ENCODE measurements around the gene IYD. TPM values are rescaled to one million over a fixed set of nuclear protein-coding genes. Genes with fewer than 3 reads are reported as not detected.
A peak's percentile ranks its signal among the peaks of the same experiment; 100 is the strongest.

The IYD gene
- total and polyA plus RNA-seq, 7 experiments from 2014 or later: not detected

DNA sequence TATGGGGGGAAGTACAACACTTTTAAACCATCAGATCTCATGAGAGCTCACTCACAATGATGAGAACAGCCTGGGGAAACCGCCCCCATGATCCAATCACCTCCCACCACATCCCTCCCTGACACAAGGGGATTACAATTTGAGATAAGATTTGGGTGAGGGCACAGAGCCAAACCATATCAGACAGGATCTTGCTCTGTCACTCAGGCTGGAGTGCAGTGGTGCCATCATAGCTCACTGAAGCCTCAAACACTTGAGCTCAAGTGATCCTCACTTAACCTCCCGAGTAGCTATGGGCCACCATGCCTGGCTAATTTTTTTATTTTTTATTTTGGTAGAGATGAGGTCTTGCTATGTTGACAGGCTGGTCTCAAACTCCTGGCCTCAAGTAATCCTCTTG is 5.1 kb upstream of the IYD start:
- POLR2A ChIA-PET: no interaction called here
- intact Hi-C loops (cut with micrococcal nuclease): no loop called here
- ATAC-seq (peak; percentile 46), DNase-seq (no peak)
- Mint-ChIP-seq H3K36me3 (no peaks in the 10 kb centered on the region), H3K27ac (no peak overlapping the region), H3K4me1 (no peaks in the 10 kb centered on the region), H3K27me3 (peaks cover 0 to 12% (median 6%) of the 10 kb centered on the region in 5 donors), H3K4me3 (no peak overlapping the region), H3K9me3 (no peaks in the 10 kb centered on the region)
- no peaks in the 10 kb centered on the region for H3K9me3 ChIP-seq (ENCODE audit: control insufficient read depth in 2 of 3, low read length in 3 of 3)
- no peak overlapping the region for H3K27ac ChIP-seq (ENCODE audit: low read depth, low read length)
- H3K36me3 ChIP-seq (ENCODE audit: control insufficient read depth in 2 of 3, insufficient read depth in 3 of 3, low read length in 3 of 3): no peaks in the 10 kb centered on the region
- no peaks in the 10 kb centered on the region for H3K27me3 ChIP-seq (ENCODE audit: control insufficient read depth in 2 of 2, insufficient read depth in 2 of 2, low read length in 2 of 2)
- no peak overlapping the region for H3K4me3 ChIP-seq (ENCODE audit: low read length)
- no peaks in the 10 kb centered on the region for H3K4me1 ChIP-seq (ENCODE audit: control insufficient read depth in 2 of 2, insufficient read depth in 2 of 2, low read length in 2 of 2)
- CTCF ChIA-PET: no interaction called here

DNA sequence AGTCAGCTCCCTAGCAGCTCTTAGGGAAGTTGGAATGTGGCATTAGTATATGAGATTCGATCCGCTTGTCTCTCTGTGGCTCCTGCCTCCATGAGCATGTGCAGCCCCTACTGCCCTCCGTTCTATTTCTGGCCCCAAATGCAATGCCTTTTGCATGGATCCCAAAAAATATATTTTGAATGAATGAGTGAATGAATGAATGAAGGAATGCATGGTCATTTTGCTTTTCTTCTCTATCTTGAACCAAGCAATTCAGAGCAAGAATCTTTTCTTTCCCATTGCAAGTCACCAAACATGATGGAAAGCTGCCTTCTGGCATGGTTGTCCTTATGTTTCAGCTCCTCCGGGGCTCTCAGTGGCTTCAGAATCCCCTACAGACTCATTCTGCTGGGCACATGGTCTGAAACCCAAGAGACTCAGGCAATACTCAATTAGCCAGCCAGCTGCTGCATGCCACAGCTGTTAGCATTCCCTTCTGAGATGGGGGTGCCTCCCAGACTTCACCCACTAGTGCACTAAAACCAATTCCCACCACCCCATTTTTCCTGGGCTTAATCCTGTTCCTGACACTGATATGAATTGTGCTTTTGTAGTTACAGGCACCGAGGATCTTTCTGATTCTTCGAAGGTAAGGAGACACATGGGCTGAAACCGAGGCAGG is 2.6 kb upstream of the IYD start:
- Mint-ChIP-seq H3K9me3 (no peaks in the 10 kb centered on the region), H3K4me3 (no peak overlapping the region), H3K36me3 (no peaks in the 10 kb centered on the region), H3K27ac (no peak overlapping the region), H3K4me1 (no peaks in the 10 kb centered on the region), H3K27me3 (peaks cover 0 to 10% (median 3%) of the 10 kb centered on the region in 5 donors)
- POLR2A ChIA-PET: no interaction called here
- no peaks in the 10 kb centered on the region for H3K36me3 ChIP-seq (ENCODE audit: control insufficient read depth in 2 of 3, insufficient read depth in 3 of 3, low read length in 3 of 3)
- intact Hi-C loops (cut with micrococcal nuclease): no loop called here
- H3K27ac ChIP-seq (ENCODE audit: low read depth, low read length): no peak overlapping the region
- CTCF ChIA-PET: no interaction called here
- H3K27me3 ChIP-seq (ENCODE audit: control insufficient read depth in 2 of 2, insufficient read depth in 2 of 2, low read length in 2 of 2): no peaks in the 10 kb centered on the region
- ATAC-seq: no peak
- H3K4me3 ChIP-seq (ENCODE audit: low read length): no peak overlapping the region
- no peaks in the 10 kb centered on the region for H3K4me1 ChIP-seq (ENCODE audit: control insufficient read depth in 2 of 2, insufficient read depth in 2 of 2, low read length in 2 of 2)
- DNase-seq: no peak
- H3K9me3 ChIP-seq (ENCODE audit: control insufficient read depth in 2 of 3, low read length in 3 of 3): no peaks in the 10 kb centered on the region

DNA sequence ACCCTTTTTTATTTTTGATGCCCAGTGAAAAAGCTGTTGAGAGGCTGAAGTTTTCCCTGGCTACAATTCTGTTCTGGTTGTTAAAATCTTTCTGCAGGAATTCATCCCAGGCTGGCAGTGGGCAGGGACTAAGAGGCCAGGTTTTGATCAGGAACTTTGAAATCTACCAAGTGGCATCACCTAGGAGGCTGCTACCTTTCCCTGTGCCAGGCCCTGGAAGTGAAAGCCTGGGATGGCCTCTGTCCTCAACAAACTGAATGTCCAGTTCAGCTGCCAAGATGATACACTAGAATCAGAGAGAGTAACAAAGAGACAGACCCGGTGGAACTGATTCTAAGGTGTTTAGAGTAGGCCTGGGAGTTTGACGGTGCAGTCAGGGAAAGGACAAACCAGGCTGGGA is 596 bp downstream of the IYD start:
- no peaks in the 10 kb centered on the region for H3K36me3 Mint-ChIP-seq

DNA sequence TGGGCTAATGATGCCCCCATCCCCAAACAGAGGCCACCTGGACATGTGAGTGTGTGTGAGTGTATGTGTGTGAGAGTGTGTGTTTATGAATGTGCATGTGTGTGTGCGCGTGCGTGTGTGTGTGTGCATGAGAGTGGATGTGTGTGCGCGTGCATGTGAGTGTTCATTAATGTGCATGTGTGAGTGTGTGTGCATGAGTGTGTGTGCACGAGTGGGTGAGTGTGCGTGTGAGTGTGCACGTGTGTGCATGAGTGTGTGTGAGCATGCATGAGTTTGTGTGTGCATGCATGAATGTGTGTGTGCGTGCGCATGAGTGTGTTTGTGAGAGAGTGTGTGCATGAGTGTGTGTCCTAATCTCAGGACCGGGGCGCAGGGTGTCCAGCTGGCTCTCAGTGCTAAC is 1.3 kb downstream of the IYD start:
- Mint-ChIP-seq H3K36me3 (no peaks in the 10 kb centered on the region), H3K9me3 (peaks cover 0 to 4% (median 0%) of the 10 kb centered on the region in 11 donors), H3K4me3 (no peak overlapping the region), H3K27me3 (peaks cover 7 to 11% (median 8%) of the 10 kb centered on the region in 5 donors), H3K4me1 (no peaks in the 10 kb centered on the region), H3K27ac (no peak overlapping the region)
- Histone ChIP-seq H3K9me3 (ENCODE audit: control insufficient read depth in 2 of 3, low read length in 3 of 3) (no peaks in the 10 kb centered on the region), H3K4me1 (ENCODE audit: control insufficient read depth in 2 of 2, insufficient read depth in 2 of 2, low read length in 2 of 2) (no peaks in the 10 kb centered on the region), H3K27ac (ENCODE audit: low read depth, low read length) (no peak overlapping the region), H3K4me3 (ENCODE audit: low read length) (no peak overlapping the region), H3K27me3 (ENCODE audit: control insufficient read depth in 2 of 2, insufficient read depth in 2 of 2, low read length in 2 of 2) (no peaks in the 10 kb centered on the region), H3K36me3 (ENCODE audit: control insufficient read depth in 2 of 3, insufficient read depth in 3 of 3, low read length in 3 of 3) (no peaks in the 10 kb centered on the region)
- intact Hi-C loops (cut with micrococcal nuclease): no loop called here
- POLR2A ChIA-PET: no interaction called here
- DNase-seq (no peak), ATAC-seq (no peak)
- CTCF ChIA-PET: no interaction called here

More for the DNA sequence above, 596 bp downstream of the IYD start:
- H3K9me3 Mint-ChIP-seq: peaks cover 0 to 4% (median 0%) of the 10 kb centered on the region in 11 donors
- H3K4me1 ChIP-seq (ENCODE audit: control insufficient read depth in 2 of 2, insufficient read depth in 2 of 2, low read length in 2 of 2): no peaks in the 10 kb centered on the region
- no peak for DNase-seq
- no peak overlapping the region for H3K4me3 Mint-ChIP-seq
- ChIA-PET CTCF (no interaction called here), POLR2A (no interaction called here)
- peaks cover 4 to 8% (median 8%) of the 10 kb centered on the region in 5 donors for H3K27me3 Mint-ChIP-seq
- no peaks in the 10 kb centered on the region for H3K9me3 ChIP-seq (ENCODE audit: control insufficient read depth in 2 of 3, low read length in 3 of 3)
- H3K4me3 ChIP-seq (ENCODE audit: low read length): no peak overlapping the region
- no peaks in the 10 kb centered on the region for H3K4me1 Mint-ChIP-seq
- H3K36me3 ChIP-seq (ENCODE audit: control insufficient read depth in 2 of 3, insufficient read depth in 3 of 3, low read length in 3 of 3): no peaks in the 10 kb centered on the region
- no peaks in the 10 kb centered on the region for H3K27me3 ChIP-seq (ENCODE audit: control insufficient read depth in 2 of 2, insufficient read depth in 2 of 2, low read length in 2 of 2)
- H3K27ac Mint-ChIP-seq: no peak overlapping the region
- no peak for ATAC-seq
- intact Hi-C loops (cut with micrococcal nuclease): no loop called here
- no peak overlapping the region for H3K27ac ChIP-seq (ENCODE audit: low read depth, low read length)

- intact Hi-C loops (cut with micrococcal nuclease): no loop called here
- H3K4me1 ChIP-seq (ENCODE audit: control insufficient read depth in 2 of 2, insufficient read depth in 2 of 2, low read length in 2 of 2): no peaks in the 10 kb centered on the region
- H3K36me3 Mint-ChIP-seq: no peaks in the 10 kb centered on the region
- H3K4me3 Mint-ChIP-seq: no peak overlapping the region
- H3K27me3 ChIP-seq (ENCODE audit: control insufficient read depth in 2 of 2, insufficient read depth in 2 of 2, low read length in 2 of 2): no peaks in the 10 kb centered on the region
- no peak overlapping the region for H3K4me3 ChIP-seq (ENCODE audit: low read length)
- no peaks in the 10 kb centered on the region for H3K36me3 ChIP-seq (ENCODE audit: control insufficient read depth in 2 of 3, insufficient read depth in 3 of 3, low read length in 3 of 3)
- H3K9me3 Mint-ChIP-seq: peaks cover 0 to 4% (median 0%) of the 10 kb centered on the region in 11 donors
- CTCF ChIA-PET: no interaction called here
- no peaks in the 10 kb centered on the region for H3K9me3 ChIP-seq (ENCODE audit: control insufficient read depth in 2 of 3, low read length in 3 of 3)
- no peak overlapping the region for H3K27ac ChIP-seq (ENCODE audit: low read depth, low read length)
- POLR2A ChIA-PET: no interaction called here
- no peak for ATAC-seq
- H3K4me1 Mint-ChIP-seq: no peaks in the 10 kb centered on the region
- H3K27me3 Mint-ChIP-seq: peaks cover 12 to 19% (median 14%) of the 10 kb centered on the region in 5 donors
- H3K27ac Mint-ChIP-seq: no peak overlapping the region
- no peak for DNase-seq
These were observed 2.5 kb downstream of the IYD start for GRCh38 chr6:150371356-150371755.

DNA sequence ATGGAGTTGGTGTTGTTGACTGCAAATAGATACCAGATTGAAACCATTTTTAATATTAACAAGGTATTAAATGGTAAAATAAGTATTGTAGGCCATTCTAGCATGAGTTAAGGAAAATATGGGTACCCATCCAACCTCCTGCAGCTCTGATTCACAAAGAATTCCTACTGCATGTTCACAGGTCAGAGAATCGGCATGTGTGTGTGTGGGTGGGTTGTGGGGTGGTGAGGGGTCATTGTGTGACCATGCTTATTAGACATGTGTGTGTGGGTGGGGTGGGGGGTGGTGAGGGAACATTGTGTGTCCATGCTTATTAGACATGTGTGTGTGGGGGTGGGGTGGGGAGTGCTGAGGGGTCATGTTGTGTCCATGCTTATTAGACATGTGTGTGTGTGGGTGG is 3.2 kb downstream of the IYD start:
- Histone ChIP-seq H3K27ac (ENCODE audit: low read depth, low read length) (no peak overlapping the region), H3K9me3 (ENCODE audit: control insufficient read depth in 2 of 3, low read length in 3 of 3) (no peaks in the 10 kb centered on the region), H3K4me3 (ENCODE audit: low read length) (no peak overlapping the region), H3K27me3 (ENCODE audit: control insufficient read depth in 2 of 2, insufficient read depth in 2 of 2, low read length in 2 of 2) (no peaks in the 10 kb centered on the region), H3K36me3 (ENCODE audit: control insufficient read depth in 2 of 3, insufficient read depth in 3 of 3, low read length in 3 of 3) (no peaks in the 10 kb centered on the region), H3K4me1 (ENCODE audit: control insufficient read depth in 2 of 2, insufficient read depth in 2 of 2, low read length in 2 of 2) (no peaks in the 10 kb centered on the region)
- intact Hi-C loops (cut with micrococcal nuclease): no loop called here
- ATAC-seq: no peak
- ChIA-PET CTCF (no interaction called here), POLR2A (no interaction called here)
- peaks cover 0 to 4% (median 0%) of the 10 kb centered on the region in 11 donors for H3K9me3 Mint-ChIP-seq
- no peaks in the 10 kb centered on the region for H3K4me1 Mint-ChIP-seq
- DNase-seq: no peak
- H3K27me3 Mint-ChIP-seq: peaks cover 12 to 19% (median 15%) of the 10 kb centered on the region in 5 donors
- no peak overlapping the region for H3K27ac Mint-ChIP-seq
- no peak overlapping the region for H3K4me3 Mint-ChIP-seq
- no peaks in the 10 kb centered on the region for H3K36me3 Mint-ChIP-seq

- Histone ChIP-seq H3K27ac (ENCODE audit: low read depth, low read length) (no peak overlapping the region), H3K4me1 (ENCODE audit: control insufficient read depth in 2 of 2, insufficient read depth in 2 of 2, low read length in 2 of 2) (no peaks in the 10 kb centered on the region), H3K36me3 (ENCODE audit: control insufficient read depth in 2 of 3, insufficient read depth in 3 of 3, low read length in 3 of 3) (no peaks in the 10 kb centered on the region), H3K4me3 (ENCODE audit: low read length) (no peak overlapping the region), H3K27me3 (ENCODE audit: control insufficient read depth in 2 of 2, insufficient read depth in 2 of 2, low read length in 2 of 2) (no peaks in the 10 kb centered on the region), H3K9me3 (ENCODE audit: control insufficient read depth in 2 of 3, low read length in 3 of 3) (no peaks in the 10 kb centered on the region)
- no peaks in the 10 kb centered on the region for H3K36me3 Mint-ChIP-seq
- ATAC-seq (no peak), DNase-seq (no peak)
- peaks cover 0 to 4% (median 0%) of the 10 kb centered on the region in 11 donors for H3K9me3 Mint-ChIP-seq
- ChIA-PET POLR2A (no interaction called here), CTCF (no interaction called here)
- H3K4me3 Mint-ChIP-seq: no peak overlapping the region
- H3K4me1 Mint-ChIP-seq: no peaks in the 10 kb centered on the region
- intact Hi-C loops (cut with micrococcal nuclease): no loop called here
- H3K27me3 Mint-ChIP-seq: peaks cover 12 to 19% (median 15%) of the 10 kb centered on the region in 5 donors
- no peak overlapping the region for H3K27ac Mint-ChIP-seq
These were observed 4.5 kb downstream of the IYD start for GRCh38 chr6:150373260-150373701.
